Ovary (tissue), 3 donors: ENCODE measurements around the gene SSR1.
"Not testable (repeated sequence)": the region's sequence is repeated elsewhere in the genome, so short reads cannot be mapped to it uniquely, and the experiment has no call there.

Experiments
- EP300 ChIP-seq: sonication (generic); formaldehyde crosslinking; IDR thresholded peaks from one replicate; pipeline ENCODE4 v1.6.1; 2017; ENCODE audit warnings: antibody characterized with exemption
- POLR2A ChIP-seq: fragments of 450-650 bp; IDR thresholded peaks from one replicate; pipeline ENCODE4 v1.6.1; 2017; ENCODE audit warnings: antibody characterized with exemption, mild to moderate bottlenecking, moderate library complexity
- TF ChIP-seq, protein P1 (sequence below), 3 donors: fragments of 450-650 bp in 2 of 3; fragments of 200-600 bp in 1 of 3; IDR thresholded peaks; one replicate each; pipeline versions ENCODE4 v1.5.1 to v1.8.0; 2016 to 2022; ENCODE audit warnings: antibody characterized with exemption in 3 of 3, mild to moderate bottlenecking in 1 of 3
- donor health status: DM: no; HTN: no; CAD: no.

DNA sequence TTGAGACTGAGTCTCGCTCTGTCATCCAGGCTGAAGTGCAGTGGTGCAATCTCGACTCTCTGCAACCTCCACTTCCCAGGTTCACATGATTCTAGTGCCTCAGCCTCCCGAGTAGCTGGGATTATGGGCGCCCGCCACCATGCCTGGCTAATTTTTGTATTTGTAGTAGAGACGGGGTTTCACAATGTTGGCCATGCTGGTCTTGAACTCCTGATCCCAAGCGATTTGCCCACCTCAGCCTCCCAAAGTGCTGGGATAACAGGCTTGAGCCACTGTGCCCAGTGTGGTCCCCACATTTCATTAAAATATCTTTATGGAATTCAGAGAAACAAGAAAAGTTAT lies 47.6 kb downstream of the SSR1 start:
- TF ChIP-seq POLR2A, EP300: not testable (repeated sequence)
- TF ChIP-seq, protein P1, sequence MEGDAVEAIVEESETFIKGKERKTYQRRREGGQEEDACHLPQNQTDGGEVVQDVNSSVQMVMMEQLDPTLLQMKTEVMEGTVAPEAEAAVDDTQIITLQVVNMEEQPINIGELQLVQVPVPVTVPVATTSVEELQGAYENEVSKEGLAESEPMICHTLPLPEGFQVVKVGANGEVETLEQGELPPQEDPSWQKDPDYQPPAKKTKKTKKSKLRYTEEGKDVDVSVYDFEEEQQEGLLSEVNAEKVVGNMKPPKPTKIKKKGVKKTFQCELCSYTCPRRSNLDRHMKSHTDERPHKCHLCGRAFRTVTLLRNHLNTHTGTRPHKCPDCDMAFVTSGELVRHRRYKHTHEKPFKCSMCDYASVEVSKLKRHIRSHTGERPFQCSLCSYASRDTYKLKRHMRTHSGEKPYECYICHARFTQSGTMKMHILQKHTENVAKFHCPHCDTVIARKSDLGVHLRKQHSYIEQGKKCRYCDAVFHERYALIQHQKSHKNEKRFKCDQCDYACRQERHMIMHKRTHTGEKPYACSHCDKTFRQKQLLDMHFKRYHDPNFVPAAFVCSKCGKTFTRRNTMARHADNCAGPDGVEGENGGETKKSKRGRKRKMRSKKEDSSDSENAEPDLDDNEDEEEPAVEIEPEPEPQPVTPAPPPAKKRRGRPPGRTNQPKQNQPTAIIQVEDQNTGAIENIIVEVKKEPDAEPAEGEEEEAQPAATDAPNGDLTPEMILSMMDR (IDR thresholded peaks at IDR 0.05), result not testable (repeated sequence)
